Measurements from ENCODE around the gene HSD17B7.
"Not testable (repeated sequence)": the region's sequence is repeated elsewhere in the genome, so short reads cannot be mapped to it uniquely, and the experiment has no call there.

DNA sequence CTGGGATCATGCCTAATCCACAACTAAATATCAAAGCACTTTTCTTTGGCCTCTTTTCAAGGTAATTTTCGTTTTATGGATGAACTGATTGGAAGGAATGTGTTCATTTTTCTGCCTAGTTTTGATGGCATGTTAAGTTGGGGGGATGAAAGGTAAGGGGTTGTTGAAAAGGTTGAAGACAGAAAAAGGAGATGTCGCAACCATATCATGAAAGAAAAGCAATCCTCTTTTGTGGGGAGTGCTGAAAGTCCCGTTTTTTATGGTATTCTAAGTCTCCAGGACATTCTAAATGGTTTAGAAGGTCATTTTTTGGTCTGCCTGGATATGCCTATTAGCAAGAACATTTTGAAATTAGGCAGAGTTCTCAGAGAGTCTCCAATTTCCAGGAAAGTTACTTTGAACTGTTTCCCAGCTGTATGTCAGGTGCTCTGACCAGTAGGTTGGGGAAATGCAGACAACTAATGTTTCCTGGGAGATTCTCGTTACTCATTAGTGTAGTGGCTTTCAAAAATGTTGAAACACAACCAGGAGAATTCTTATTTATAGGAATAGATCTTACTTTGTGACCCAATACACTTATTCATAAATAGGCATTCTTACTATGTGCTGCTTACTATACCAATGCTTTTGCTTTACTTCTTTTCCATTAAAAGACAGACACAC lies 6.2 kb downstream of the HSD17B7 start:
- TF ChIP-seq POLR2A (IDR thresholded peaks at IDR 0.05) = not testable (repeated sequence)
- TF ChIP-seq, protein P1, sequence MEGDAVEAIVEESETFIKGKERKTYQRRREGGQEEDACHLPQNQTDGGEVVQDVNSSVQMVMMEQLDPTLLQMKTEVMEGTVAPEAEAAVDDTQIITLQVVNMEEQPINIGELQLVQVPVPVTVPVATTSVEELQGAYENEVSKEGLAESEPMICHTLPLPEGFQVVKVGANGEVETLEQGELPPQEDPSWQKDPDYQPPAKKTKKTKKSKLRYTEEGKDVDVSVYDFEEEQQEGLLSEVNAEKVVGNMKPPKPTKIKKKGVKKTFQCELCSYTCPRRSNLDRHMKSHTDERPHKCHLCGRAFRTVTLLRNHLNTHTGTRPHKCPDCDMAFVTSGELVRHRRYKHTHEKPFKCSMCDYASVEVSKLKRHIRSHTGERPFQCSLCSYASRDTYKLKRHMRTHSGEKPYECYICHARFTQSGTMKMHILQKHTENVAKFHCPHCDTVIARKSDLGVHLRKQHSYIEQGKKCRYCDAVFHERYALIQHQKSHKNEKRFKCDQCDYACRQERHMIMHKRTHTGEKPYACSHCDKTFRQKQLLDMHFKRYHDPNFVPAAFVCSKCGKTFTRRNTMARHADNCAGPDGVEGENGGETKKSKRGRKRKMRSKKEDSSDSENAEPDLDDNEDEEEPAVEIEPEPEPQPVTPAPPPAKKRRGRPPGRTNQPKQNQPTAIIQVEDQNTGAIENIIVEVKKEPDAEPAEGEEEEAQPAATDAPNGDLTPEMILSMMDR (IDR thresholded peaks at IDR 0.05) = not testable (repeated sequence)
